HG02678 (cell line): ENCODE results near the gene ODF2L.

Source experiments
- ATAC-seq: cut with Tn5 transposase; IDR thresholded peaks from one replicate; pipeline ENCODE4 v1.9.1; 2021; ENCODE audit warnings: mild to moderate bottlenecking, moderate library complexity; ENCODE audit not compliant: unreplicated experiment

ODF2L gene

GRCh38 chr1:86322241-86322640, 73.9 kb downstream of the ODF2L start:
- ATAC-seq, result no peak

GRCh38 chr1:86318436-86318835, 77.7 kb downstream of the ODF2L start:
- ATAC-seq, result no peak

- no peak for ATAC-seq
Observed at GRCh38 chr1:86317926-86318325, 78.2 kb downstream of the ODF2L start.

GRCh38 chr1:86305731-86306130, 90.4 kb downstream of the ODF2L start:
- ATAC-seq, result no peak

- ATAC-seq, result no peak
Observed at GRCh38 chr1:86303041-86303690, 93.0 kb downstream of the ODF2L start.
